22Rv1 (cell line): ENCODE results near the gene ENOSF1.
"Not testable (repeated sequence)": the region's sequence is repeated elsewhere in the genome, so short reads cannot be mapped to it uniquely, and the experiment has no call there.

Source experiments
- H3K27ac ChIP-seq: fragments of 450-650 bp; 2 replicates; pipeline ENCODE4 v1.5.1; 2017
- ZFX ChIP-seq: fragments of 450-650 bp; IDR thresholded peaks from 2 replicates; pipeline ENCODE4 v1.6.1; 2017; ENCODE audit warnings: antibody characterized with exemption, borderline replicate concordance
- TF ChIP-seq, protein P1 (sequence below): fragments of 450-650 bp; IDR thresholded peaks from 2 replicates; pipeline ENCODE4 v1.5.1; 2017; ENCODE audit warnings: mild to moderate bottlenecking

ENOSF1 gene

GRCh38 chr18:686339-687111 is 25.9 kb downstream of the ENOSF1 start:
- TF ChIP-seq ZFX: no peak
- TF ChIP-seq, protein P1, sequence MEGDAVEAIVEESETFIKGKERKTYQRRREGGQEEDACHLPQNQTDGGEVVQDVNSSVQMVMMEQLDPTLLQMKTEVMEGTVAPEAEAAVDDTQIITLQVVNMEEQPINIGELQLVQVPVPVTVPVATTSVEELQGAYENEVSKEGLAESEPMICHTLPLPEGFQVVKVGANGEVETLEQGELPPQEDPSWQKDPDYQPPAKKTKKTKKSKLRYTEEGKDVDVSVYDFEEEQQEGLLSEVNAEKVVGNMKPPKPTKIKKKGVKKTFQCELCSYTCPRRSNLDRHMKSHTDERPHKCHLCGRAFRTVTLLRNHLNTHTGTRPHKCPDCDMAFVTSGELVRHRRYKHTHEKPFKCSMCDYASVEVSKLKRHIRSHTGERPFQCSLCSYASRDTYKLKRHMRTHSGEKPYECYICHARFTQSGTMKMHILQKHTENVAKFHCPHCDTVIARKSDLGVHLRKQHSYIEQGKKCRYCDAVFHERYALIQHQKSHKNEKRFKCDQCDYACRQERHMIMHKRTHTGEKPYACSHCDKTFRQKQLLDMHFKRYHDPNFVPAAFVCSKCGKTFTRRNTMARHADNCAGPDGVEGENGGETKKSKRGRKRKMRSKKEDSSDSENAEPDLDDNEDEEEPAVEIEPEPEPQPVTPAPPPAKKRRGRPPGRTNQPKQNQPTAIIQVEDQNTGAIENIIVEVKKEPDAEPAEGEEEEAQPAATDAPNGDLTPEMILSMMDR: no peak
- H3K27ac ChIP-seq: no peak overlapping the region

DNA sequence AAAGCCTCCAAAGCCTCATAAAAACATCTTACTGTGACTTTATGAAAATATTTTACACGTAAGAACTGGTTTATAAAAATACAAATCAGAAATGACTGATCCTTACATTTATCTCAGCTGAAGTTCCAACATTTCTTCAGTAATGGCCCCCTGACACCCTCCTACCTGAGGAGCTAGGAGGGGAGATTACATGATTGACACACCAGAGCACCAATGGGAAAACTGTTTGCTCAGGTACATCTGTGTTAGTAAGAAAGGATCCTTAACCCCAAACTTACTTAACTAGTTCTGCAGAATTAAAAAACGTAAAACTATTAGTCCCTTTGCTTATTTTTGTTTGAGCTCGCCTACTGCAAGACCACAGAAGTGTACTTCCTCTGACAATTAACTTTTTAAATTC is 27.0 kb downstream of the ENOSF1 start:
- no peak overlapping the region for H3K27ac ChIP-seq
- TF ChIP-seq, protein P1: no peak
- no peak for TF ChIP-seq ZFX

DNA sequence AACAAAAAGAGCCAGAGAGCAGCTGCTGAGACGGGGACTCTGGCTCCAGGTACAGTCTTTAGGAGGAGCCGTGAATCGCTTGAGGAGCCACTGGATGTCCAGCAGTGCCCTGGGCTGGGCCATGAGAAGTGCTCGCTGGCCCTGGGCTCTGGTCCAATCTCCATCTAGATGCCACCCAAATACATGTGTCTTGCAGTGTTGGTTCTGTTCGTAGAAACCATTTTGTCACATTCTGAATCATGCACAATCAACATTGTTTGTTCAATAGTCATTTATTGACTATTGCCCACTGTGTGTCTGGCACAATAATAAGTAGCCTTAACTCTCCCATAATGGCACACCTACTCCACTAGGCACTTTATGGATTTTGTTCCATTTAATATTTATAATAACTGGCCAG is 28.9 kb downstream of the ENOSF1 start:
- no peak for TF ChIP-seq ZFX
- TF ChIP-seq, protein P1: no peak
- H3K27ac ChIP-seq: no peak overlapping the region

GRCh38 chr18:682833-683232 is 29.6 kb downstream of the ENOSF1 start:
- no peak overlapping the region for H3K27ac ChIP-seq
- TF ChIP-seq, protein P1: no peak
- TF ChIP-seq ZFX: no peak

- not testable (repeated sequence) for H3K27ac ChIP-seq
These were observed 30.0 kb downstream of the ENOSF1 start for GRCh38 chr18:682416-682815.

DNA sequence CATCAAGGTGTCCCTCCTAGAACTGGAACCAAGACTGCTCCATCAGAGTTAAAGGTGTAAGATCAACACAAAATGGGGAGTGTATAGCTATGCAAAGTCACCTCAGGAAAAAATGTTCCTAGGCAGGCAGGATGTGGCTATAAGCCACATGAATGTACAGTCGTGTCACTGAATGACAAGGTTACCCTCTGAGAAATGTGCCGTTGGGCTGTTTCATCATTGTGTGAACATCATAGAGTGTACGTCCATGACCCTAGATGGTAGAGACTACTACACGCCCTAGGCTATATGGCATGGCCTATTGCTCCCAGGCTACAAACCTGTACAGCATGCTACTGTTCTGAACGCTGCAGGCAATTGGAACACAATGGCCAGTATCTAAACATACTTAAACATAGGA is 30.4 kb downstream of the ENOSF1 start:
- TF ChIP-seq ZFX: no peak
- TF ChIP-seq, protein P1: no peak
- H3K27ac ChIP-seq: no peak overlapping the region; the same call in 1 of the 2 replicates

DNA sequence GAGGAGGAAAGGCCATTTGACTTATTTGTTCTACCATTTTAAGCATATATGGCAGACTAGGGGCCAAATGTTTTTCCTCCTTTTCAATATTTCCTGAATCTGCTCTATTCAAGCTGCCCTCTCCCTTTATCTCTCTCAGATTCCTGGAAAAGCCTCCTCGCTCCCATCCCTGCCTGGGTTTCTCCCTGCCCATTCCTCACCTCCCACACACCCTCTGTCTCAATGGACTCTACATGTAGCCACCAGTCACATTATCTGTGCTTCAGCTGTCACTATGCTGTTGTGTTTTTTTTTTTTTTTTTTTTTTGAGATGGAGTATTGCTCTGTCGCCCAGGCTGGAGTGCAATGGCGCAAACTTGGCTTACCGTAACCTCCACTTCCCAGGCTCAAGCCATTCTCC is 32.0 kb downstream of the ENOSF1 start:
- no peak for TF ChIP-seq ZFX
- TF ChIP-seq, protein P1: no peak
- H3K27ac ChIP-seq: no peak overlapping the region

- peak overlapping the region; percentile 4; the same call in 1 of the 2 replicates for H3K27ac ChIP-seq
- TF ChIP-seq ZFX: no peak
- TF ChIP-seq, protein P1: no peak
These were observed 32.9 kb downstream of the ENOSF1 start for GRCh38 chr18:679516-679915.
